Kidney epithelial cell (primary cell): Measurements from ENCODE around the gene ROR1. TPM values are rescaled to one million over a fixed set of nuclear protein-coding genes. Genes with fewer than 3 reads are reported as not detected.

Experiments
- DNase-seq: peaks from one replicate; pipeline ENCODE4 v3.0.0-alpha.2; 2010; ENCODE audit warnings: low read depth
- H3K27me3 ChIP-seq: 2 replicates; pipeline ENCODE4 v1.6.0; 2011; ENCODE audit warnings: low read length; ENCODE audit not compliant: control insufficient read depth, insufficient read depth
- H3K36me3 ChIP-seq: 2 replicates; pipeline ENCODE4 v1.5.1; 2011; ENCODE audit warnings: low read length; ENCODE audit not compliant: control insufficient read depth, insufficient read depth
- H3K4me3 ChIP-seq: 2 replicates; pipeline ENCODE4 v1.5.1; 2011; ENCODE audit warnings: low read depth, mild to moderate bottlenecking, control low read depth, low read length
- total RNA-seq: library from RNA; depleted of rRNA; stranded (reverse); fragments of >200 nt; gene quantifications from 2 replicates; pipeline ENCODE4 v1.2.3, GENCODE V29; 2015
- TF ChIP-seq, protein P1 (sequence below): IDR thresholded peaks from 2 replicates; pipeline ENCODE4 v1.5.1; 2011; ENCODE audit warnings: mild to moderate bottlenecking, moderate library complexity, low read length, control low read depth, inconsistent platforms; ENCODE audit not compliant: insufficient read depth, poor library complexity, severe bottlenecking

Gene ROR1
- total RNA-seq = 18.6 and 21.5 TPM in 2 replicates

DNA sequence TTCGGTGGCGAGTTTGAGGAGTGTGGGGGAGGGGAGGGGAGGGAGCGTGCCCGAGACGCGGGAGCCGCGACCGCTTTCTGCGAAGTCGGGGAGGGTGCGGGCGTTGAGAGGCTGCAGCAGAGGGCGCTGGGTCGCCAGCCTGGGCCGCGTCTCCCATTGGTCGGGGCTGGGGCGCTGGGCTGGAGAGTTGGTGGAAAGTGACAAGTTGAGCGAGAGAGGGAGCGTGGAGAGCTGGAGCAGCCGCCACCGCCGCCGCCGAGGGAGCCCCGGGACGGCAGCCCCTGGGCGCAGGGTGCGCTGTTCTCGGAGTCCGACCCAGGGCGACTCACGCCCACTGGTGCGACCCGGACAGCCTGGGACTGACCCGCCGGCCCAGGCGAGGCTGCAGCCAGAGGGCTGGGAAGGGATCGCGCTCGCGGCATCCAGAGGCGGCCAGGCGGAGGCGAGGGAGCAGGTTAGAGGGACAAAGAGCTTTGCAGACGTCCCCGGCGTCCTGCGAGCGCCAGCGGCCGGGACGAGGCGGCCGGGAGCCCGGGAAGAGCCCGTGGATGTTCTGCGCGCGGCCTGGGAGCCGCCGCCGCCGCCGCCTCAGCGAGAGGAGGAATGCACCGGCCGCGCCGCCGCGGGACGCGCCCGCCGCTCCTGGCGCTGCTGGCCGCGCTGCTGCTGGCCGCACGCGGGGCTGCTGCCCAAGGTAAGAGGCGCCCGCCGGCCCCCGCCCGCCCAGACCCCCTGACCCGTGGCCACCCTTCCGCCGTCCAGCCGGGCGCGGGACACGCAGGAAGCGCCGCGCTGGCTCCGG lies at the start of gene ROR1:
ROR1 (plus strand) TSS at position 203 of the 802 bp plus-strand sequence.
- peak within 1 kb of the TSS; percentile 76 for H3K4me3 ChIP-seq
- TF ChIP-seq, protein P1, sequence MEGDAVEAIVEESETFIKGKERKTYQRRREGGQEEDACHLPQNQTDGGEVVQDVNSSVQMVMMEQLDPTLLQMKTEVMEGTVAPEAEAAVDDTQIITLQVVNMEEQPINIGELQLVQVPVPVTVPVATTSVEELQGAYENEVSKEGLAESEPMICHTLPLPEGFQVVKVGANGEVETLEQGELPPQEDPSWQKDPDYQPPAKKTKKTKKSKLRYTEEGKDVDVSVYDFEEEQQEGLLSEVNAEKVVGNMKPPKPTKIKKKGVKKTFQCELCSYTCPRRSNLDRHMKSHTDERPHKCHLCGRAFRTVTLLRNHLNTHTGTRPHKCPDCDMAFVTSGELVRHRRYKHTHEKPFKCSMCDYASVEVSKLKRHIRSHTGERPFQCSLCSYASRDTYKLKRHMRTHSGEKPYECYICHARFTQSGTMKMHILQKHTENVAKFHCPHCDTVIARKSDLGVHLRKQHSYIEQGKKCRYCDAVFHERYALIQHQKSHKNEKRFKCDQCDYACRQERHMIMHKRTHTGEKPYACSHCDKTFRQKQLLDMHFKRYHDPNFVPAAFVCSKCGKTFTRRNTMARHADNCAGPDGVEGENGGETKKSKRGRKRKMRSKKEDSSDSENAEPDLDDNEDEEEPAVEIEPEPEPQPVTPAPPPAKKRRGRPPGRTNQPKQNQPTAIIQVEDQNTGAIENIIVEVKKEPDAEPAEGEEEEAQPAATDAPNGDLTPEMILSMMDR = peak; percentile 82
- no peaks in the 10 kb centered on the region for H3K36me3 ChIP-seq
- no peaks in the 10 kb centered on the region for H3K27me3 ChIP-seq
- DNase-seq = peak; percentile 43

GRCh38 chr1:63724375-63724899 lies 49.4 kb upstream of the ROR1 start:
- no peak for DNase-seq

GRCh38 chr1:63728611-63729226 lies 45.1 kb upstream of the ROR1 start:
- Histone ChIP-seq H3K27me3 (no peaks in the 10 kb centered on the region), H3K4me3 (no peak overlapping the region), H3K36me3 (no peaks in the 10 kb centered on the region)
- TF ChIP-seq, protein P1 = no peak
- no peak for DNase-seq

More at GRCh38 chr1:63724375-63724899, 49.4 kb upstream of the ROR1 start:
- Histone ChIP-seq H3K4me3 (no peak overlapping the region), H3K36me3 (no peaks in the 10 kb centered on the region), H3K27me3 (no peaks in the 10 kb centered on the region)
- TF ChIP-seq, protein P1 = no peak

DNA sequence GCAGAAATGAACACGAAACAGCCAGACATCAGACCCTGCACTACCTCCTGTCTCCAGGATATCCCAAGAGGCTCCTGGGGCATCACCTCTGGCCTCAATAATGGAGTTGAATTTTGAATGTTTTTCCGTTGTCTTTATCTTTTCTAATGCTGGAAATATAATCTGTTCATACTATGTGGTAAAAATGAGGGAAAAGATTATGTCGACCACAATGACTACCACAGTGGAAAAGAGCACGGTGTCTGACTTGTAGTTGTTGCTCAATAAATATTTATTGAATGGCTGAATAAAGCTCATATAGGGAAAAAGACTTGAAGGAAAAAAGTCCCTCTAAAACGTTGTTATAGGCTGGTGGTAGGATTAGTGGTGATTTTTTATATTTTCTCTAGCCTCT lies 44.6 kb upstream of the ROR1 start:
- TF ChIP-seq, protein P1 = no peak
- Histone ChIP-seq H3K4me3 (no peak overlapping the region), H3K27me3 (no peaks in the 10 kb centered on the region), H3K36me3 (no peaks in the 10 kb centered on the region)
- DNase-seq = no peak

GRCh38 chr1:63730211-63730610 lies 43.6 kb upstream of the ROR1 start:
- H3K36me3 ChIP-seq = no peaks in the 10 kb centered on the region
- TF ChIP-seq, protein P1 = no peak
- no peak overlapping the region for H3K4me3 ChIP-seq
- DNase-seq = no peak
- H3K27me3 ChIP-seq = no peaks in the 10 kb centered on the region
